ENCODE data around the gene MKX. TPM values are rescaled to one million over a fixed set of nuclear protein-coding genes. Genes with fewer than 3 reads are reported as not detected.

The MKX gene
- total RNA-seq, 1 donor from 2014 or later, result 0.22 TPM

DNA sequence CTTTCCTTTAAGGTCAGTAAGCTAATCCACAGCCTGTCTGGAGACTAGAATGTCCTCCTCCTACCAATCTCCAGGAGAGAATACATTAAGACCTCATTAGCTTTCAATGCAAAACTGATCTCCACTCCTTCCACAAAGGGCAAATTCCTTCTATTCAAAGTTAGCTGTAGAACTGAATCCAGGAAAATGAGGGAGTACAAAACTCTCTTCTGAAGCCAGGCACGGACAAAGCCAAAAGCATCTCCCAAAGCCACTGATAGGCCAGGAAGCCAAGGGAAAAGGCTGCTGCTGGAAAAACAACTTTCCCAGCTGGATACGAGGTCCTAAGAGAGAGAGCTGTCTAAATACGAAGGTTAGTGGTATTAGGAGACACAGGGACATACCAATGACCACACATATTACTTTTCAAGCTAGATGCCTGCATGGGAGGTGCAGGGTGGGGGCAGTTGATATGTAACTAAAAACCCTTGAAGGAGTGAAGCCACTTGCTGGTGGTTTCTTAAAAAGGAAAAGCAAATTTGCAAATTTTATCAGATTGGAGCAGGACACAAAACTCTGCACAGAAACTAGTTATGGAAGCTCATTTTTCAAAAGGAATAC, 43.6 kb downstream of the MKX start:
- Histone ChIP-seq H3K27me3 (ENCODE audit: low read depth) (no peaks in the 10 kb centered on the region), H3K4me3 (no peak overlapping the region), H3K4me1 (no peaks in the 10 kb centered on the region), H3K36me3 (no peaks in the 10 kb centered on the region), H3K27ac (replicated peaks) (no peak overlapping the region), H3K9me3 (replicated peaks) (no peaks in the 10 kb centered on the region)
- no peak for TF ChIP-seq CTCF (IDR thresholded peaks at IDR 0.05; ENCODE audit: borderline replicate concordance)
- DNase-seq, result no peak
- intact Hi-C loops (cut with micrococcal nuclease), result no loop called here

DNA sequence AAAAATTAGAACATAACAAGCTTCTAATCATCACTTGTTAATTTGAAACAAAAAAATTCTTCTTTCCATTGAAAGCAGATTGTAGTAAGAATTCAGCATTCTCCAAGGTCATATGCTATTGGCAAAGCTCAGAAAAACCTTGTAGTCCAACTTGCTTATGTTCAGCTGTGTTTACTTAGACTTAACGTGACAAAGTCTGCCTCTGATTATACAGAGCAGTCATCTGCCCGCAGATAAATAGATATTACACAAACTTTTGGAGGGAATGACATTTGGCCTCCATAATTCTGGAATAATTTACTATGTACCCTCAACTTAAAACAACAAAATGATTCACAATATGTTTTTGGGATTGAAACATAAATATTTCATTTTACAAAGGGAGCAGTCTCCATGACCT, 45.8 kb downstream of the MKX start:
- DNase-seq, result no peak
- Histone ChIP-seq H3K27ac (replicated peaks) (no peak overlapping the region), H3K4me1 (no peaks in the 10 kb centered on the region), H3K27me3 (ENCODE audit: low read depth) (no peaks in the 10 kb centered on the region), H3K4me3 (no peak overlapping the region), H3K9me3 (replicated peaks) (no peaks in the 10 kb centered on the region), H3K36me3 (no peaks in the 10 kb centered on the region)
- no peak for TF ChIP-seq CTCF (IDR thresholded peaks at IDR 0.05; ENCODE audit: borderline replicate concordance)
- intact Hi-C loops (cut with micrococcal nuclease), result no loop called here

GRCh38 chr10:27698961-27699360, 46.7 kb downstream of the MKX start:
- TF ChIP-seq CTCF (IDR thresholded peaks at IDR 0.05; ENCODE audit: borderline replicate concordance), result no peak
- DNase-seq, result no peak
- Histone ChIP-seq H3K27me3 (ENCODE audit: low read depth) (no peaks in the 10 kb centered on the region), H3K4me1 (no peaks in the 10 kb centered on the region), H3K9me3 (replicated peaks) (no peaks in the 10 kb centered on the region), H3K36me3 (no peaks in the 10 kb centered on the region), H3K4me3 (no peak overlapping the region), H3K27ac (replicated peaks) (no peak overlapping the region)
- intact Hi-C loops (cut with micrococcal nuclease), result no loop called here

DNA sequence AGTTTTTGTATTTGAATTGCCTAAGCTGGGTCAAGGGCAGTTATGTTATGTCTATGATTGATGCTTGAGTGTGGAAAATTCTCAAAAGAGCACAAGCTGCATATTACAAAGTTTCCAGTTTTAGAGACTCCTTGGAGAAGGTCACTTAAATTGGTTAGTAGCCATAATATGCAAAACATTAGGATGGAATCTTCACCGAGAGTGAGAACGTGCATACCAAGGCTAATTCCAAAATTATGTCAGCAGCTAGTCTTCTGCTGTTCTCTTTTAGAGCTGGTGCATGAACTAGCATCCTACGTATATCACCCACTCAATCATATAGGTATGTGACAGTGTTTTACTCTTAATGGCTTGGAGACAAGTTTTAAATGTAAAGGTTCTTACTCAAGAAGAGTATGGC, 49.2 kb downstream of the MKX start:
- H3K4me1 ChIP-seq, result peaks cover 5% of the 10 kb centered on the region

DNA sequence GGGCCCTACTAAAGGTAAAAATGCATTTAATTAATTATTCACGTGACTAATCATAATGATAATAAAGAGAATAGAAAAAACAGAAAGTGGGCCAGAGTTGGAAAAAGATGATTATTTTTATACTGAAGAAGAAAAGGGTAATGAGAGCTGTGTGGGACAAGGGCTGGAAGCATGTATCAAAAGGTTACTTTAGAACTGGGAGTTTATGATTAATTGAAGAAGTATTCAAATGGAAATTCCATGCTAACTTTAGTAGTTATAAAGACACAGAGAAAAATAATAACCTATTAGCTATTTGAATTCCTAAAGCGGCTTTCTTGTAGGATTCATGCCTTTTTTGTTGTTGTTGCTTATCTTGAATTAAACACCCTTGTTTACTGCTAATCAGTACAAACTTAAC, 49.9 kb downstream of the MKX start:
- Histone ChIP-seq H3K4me1 (peaks cover 5% of the 10 kb centered on the region), H3K9me3 (replicated peaks) (no peaks in the 10 kb centered on the region), H3K4me3 (no peak overlapping the region), H3K27ac (replicated peaks) (no peak overlapping the region), H3K36me3 (no peaks in the 10 kb centered on the region), H3K27me3 (ENCODE audit: low read depth) (no peaks in the 10 kb centered on the region)
- intact Hi-C loops (cut with micrococcal nuclease), result no loop called here
- no peak for DNase-seq
- no peak for TF ChIP-seq CTCF (IDR thresholded peaks at IDR 0.05; ENCODE audit: borderline replicate concordance)

More for the DNA sequence above, 49.2 kb downstream of the MKX start:
- no peak overlapping the region for H3K27ac ChIP-seq (replicated peaks)
- no peak for DNase-seq
- H3K27me3 ChIP-seq (ENCODE audit: low read depth), result no peaks in the 10 kb centered on the region
- no peak overlapping the region for H3K4me3 ChIP-seq
- no peak for TF ChIP-seq CTCF (IDR thresholded peaks at IDR 0.05; ENCODE audit: borderline replicate concordance)
- intact Hi-C loops (cut with micrococcal nuclease), result no loop called here
- H3K9me3 ChIP-seq (replicated peaks), result no peaks in the 10 kb centered on the region
- no peaks in the 10 kb centered on the region for H3K36me3 ChIP-seq

Measured in left ventricle myocardium inferior (tissue), 1 donor.